K562 (cell line): ENCODE results near the gene CRABP2. TPM values are rescaled to one million over a fixed set of nuclear protein-coding genes. Genes with fewer than 3 reads are reported as not detected.
A peak's percentile ranks its signal among the peaks of the same experiment; 100 is the strongest.

Experiments used
- DDX20 ChIP-seq: fragments of 450-650 bp; IDR thresholded peaks from 2 replicates; pipeline ENCODE4 v1.6.1; 2016; ENCODE audit warnings: missing genetic modification characterization, low read depth, mild to moderate bottlenecking, missing compliant biosample characterization, moderate library complexity
- DEAF1 ChIP-seq: fragments of 450-650 bp; formaldehyde crosslinking; IDR thresholded peaks from 2 replicates; pipeline ENCODE4 v1.4.0; 2020; ENCODE audit warnings: mild to moderate bottlenecking, moderate library complexity
- FOXA3 ChIP-seq, 2 experiments: fragments of 450-650 bp in 1 of 2; sonication (generic) in 1 of 2; formaldehyde crosslinking; IDR thresholded peaks in 1 of 2; conservative IDR thresholded peaks in 1 of 2; 2 replicates each; pipeline versions ENCODE4 v1.4.0 to v1.8.0; 2020 to 2022; ENCODE audit warnings: mild to moderate bottlenecking in 2 of 2, missing genetic modification reagents in 1 of 2
- GATAD2B ChIP-seq: fragments of 450-650 bp; IDR thresholded peaks from 2 replicates; pipeline ENCODE4 v1.6.1; 2017; ENCODE audit warnings: mild to moderate bottlenecking, borderline replicate concordance
- HMBOX1 ChIP-seq: sonication (generic); IDR thresholded peaks from 2 replicates; pipeline ENCODE4 v1.6.1; 2016
- IRF1 ChIP-seq: sonication (generic); formaldehyde crosslinking; IDR thresholded peaks from 2 replicates; pipeline ENCODE4 v1.8.0; 2022; ENCODE audit warnings: missing genetic modification reagents, mild to moderate bottlenecking, borderline replicate concordance
- MAFK ChIP-seq: IDR thresholded peaks from 2 replicates; pipeline ENCODE4 v1.6.1; 2011; ENCODE audit warnings: low read length, improper control_type of control experiment
- MTA2 ChIP-seq: fragments of 450-650 bp; IDR thresholded peaks from 2 replicates; pipeline ENCODE4 v1.6.1; 2016; ENCODE audit warnings: low read depth
- PHF8 ChIP-seq: fragments of 200-600 bp; sonication (generic); IDR thresholded peaks from 2 replicates; pipeline ENCODE4 v1.6.1; 2012; ENCODE audit warnings: mixed run types, mild to moderate bottlenecking, inconsistent platforms, low read length, moderate library complexity, borderline replicate concordance
- RBBP5 ChIP-seq: fragments of 200-600 bp; sonication (generic); IDR thresholded peaks from 2 replicates; pipeline ENCODE4 v1.6.1; 2012; ENCODE audit warnings: borderline replicate concordance, mild to moderate bottlenecking, low read length, control low read depth, inconsistent platforms; ENCODE audit not compliant: insufficient read depth, poor library complexity, severe bottlenecking
- SIN3B ChIP-seq: fragments of 450-650 bp; IDR thresholded peaks from 2 replicates; pipeline ENCODE4 v1.6.1; 2017; ENCODE audit warnings: low read depth, mild to moderate bottlenecking, moderate library complexity
- TFAP4 ChIP-seq: sonication (generic); formaldehyde crosslinking; IDR thresholded peaks from 2 replicates; pipeline ENCODE4 v1.8.0; 2022; ENCODE audit warnings: missing genetic modification reagents, mild to moderate bottlenecking, moderate library complexity, borderline replicate concordance
- ZEB2 ChIP-seq: fragments of 450-650 bp; IDR thresholded peaks from 2 replicates; pipeline ENCODE4 v1.6.1; 2016
- ZFP1 ChIP-seq: fragments of 450-650 bp; formaldehyde crosslinking; IDR thresholded peaks from 2 replicates; pipeline ENCODE4 v1.4.0; 2020; ENCODE audit warnings: mild to moderate bottlenecking, mixed read lengths
- ZFX ChIP-seq: sonication (generic); formaldehyde crosslinking; IDR thresholded peaks from 2 replicates; pipeline ENCODE4 v1.8.0; 2022; ENCODE audit warnings: mild to moderate bottlenecking, missing genetic modification reagents, moderate library complexity
- ZKSCAN1 ChIP-seq: fragments of 150-350 bp; IDR thresholded peaks from 2 replicates; pipeline ENCODE4 v1.6.1; 2016; ENCODE audit warnings: low read depth, low read length
- ZKSCAN8 ChIP-seq: fragments of 200-800 bp; sonication (Bioruptor generic); IDR thresholded peaks from 2 replicates; pipeline ENCODE4 v1.6.1; 2016; ENCODE audit warnings: missing genetic modification characterization, missing compliant biosample characterization
- ZNF140 ChIP-seq: fragments of 250-450 bp; sonication (Bioruptor Pico); IDR thresholded peaks from 2 replicates; pipeline ENCODE4 v1.8.0; 2021; ENCODE audit warnings: moderate library complexity, mild to moderate bottlenecking, inconsistent platforms
- polyA plus RNA-seq, 8 experiments: library from polyadenylated mRNA; depleted of rRNA in 4 of 8; stranded (reverse) in 5 of 8; unstranded in 3 of 8; fragments of >200 nt; fragmentation: Nextera tagmentation in 2 of 8; fragmentation: Illumina TruSeq in 1 of 8; extraction: Ambion mirVana in 2 of 8; extraction: Trizol in 1 of 8; gene quantifications; 2 replicates each; pipeline versions ENCODE4 v1.2.1 to v1.2.3, GENCODE V29; 2011 to 2014; ENCODE audit warnings: inconsistent platforms in 1 of 8, missing spikeins in 1 of 8
- total RNA-seq, 7 experiments: library from RNA; depleted of rRNA in 6 of 7; stranded (reverse); fragments of >200 nt in 6 of 7; fragmentation: Illumina TruSeq in 2 of 7; extraction: Trizol in 2 of 7; gene quantifications; 2 replicates each; pipeline versions ENCODE4 v1.2.1 to v1.2.3, GENCODE V29; 2011 to 2021; ENCODE audit warnings: low replicate concordance in 1 of 7

Gene CRABP2
- total and polyA plus RNA-seq, 9 of the 15 experiments (the other 6 are each of a cell fraction or from before 2014, with no cell fraction given), result 0.30 to 2.5 (median 0.82) TPM

GRCh38 chr1:156751757-156752481 is 46.5 kb upstream of the CRABP2 start (continued):
- TF ChIP-seq HMBOX1 (no peak), IRF1 (no peak), SIN3B (0 out of 2 replicates have a peak, but pooled peaks have one; percentile 37), ZEB2 (peak; percentile 34; the same call in 1 of the 2 replicates), FOXA3 (CRISPR knock-in tag; conservative IDR thresholded peaks at IDR 0.05 in 1 of 2, IDR thresholded peaks at IDR 0.05 in 1 of 2) (no peak), ZFP1 (CRISPR knock-in tag) (no peak), GATAD2B (no peak), ZNF140 (CRISPR knock-in tag) (no peak), MAFK (no peak), DDX20 (no peak), DEAF1 (CRISPR knock-in tag) (no peak), PHF8 (peak; percentile 48; the same call in 1 of the 2 replicates), ZKSCAN1 (0 out of 2 replicates have a peak, but pooled peaks have one; percentile 61), TFAP4 (CRISPR knock-in tag) (peak; percentile 73; the same call in 1 of the 2 replicates), ZKSCAN8 (CRISPR knock-in tag) (no peak), ZFX (CRISPR knock-in tag) (peak; percentile 62), MTA2 (no peak), RBBP5 (peak; percentile 77)
